ENCODE measurements around the gene CPNE7. TPM values are rescaled to one million over a fixed set of nuclear protein-coding genes. Genes with fewer than 3 reads are reported as not detected.

CPNE7 gene
- polyA plus RNA-seq, 3 donors: not detected

- Histone ChIP-seq H3K27me3 (ENCODE audit: control insufficient read depth in 2 of 2, insufficient read depth in 2 of 2, low read length in 2 of 2) (no peaks in the 10 kb centered on the region), H3K79me2 (ENCODE audit: insufficient read depth, low read length) (no peaks in the 10 kb centered on the region), H3K36me3 (replicated peaks in 1 of 2; ENCODE audit: control insufficient read depth in 1 of 2, insufficient read depth in 2 of 2, low read length in 2 of 2) (no peaks in the 10 kb centered on the region), H4K20me1 (ENCODE audit: insufficient read depth, low read length) (no peaks in the 10 kb centered on the region), H3K4me2 (replicated peaks; ENCODE audit: extremely low read depth, low read length, poor library complexity, severe bottlenecking) (no peak overlapping the region), H3K27ac (ENCODE audit: low read depth in 1 of 2, low read length in 2 of 2) (no peak overlapping the region), H2AFZ (ENCODE audit: insufficient read depth, low read depth, low read length, poor library complexity, severe bottlenecking) (no peak overlapping the region), H3K9me3 (replicated peaks in 1 of 2; ENCODE audit: control insufficient read depth in 1 of 2, insufficient read depth in 1 of 2, low read length in 2 of 2) (peaks cover 0 to 23% of the 10 kb centered on the region in 2 donors), H3K4me1 (ENCODE audit: control insufficient read depth in 1 of 2, insufficient read depth in 2 of 2, low read length in 2 of 2) (no peaks in the 10 kb centered on the region), H3K4me3 (replicated peaks in 1 of 3; ENCODE audit: low read depth in 2 of 3, low read length in 3 of 3) (no peak overlapping the region), H3K9ac (ENCODE audit: insufficient read depth, low read length, poor library complexity, severe bottlenecking) (no peak overlapping the region)
- Mint-ChIP-seq H3K36me3 (no peaks in the 10 kb centered on the region), H3K9me3 (peaks cover 0 to 4% (median 0%) of the 10 kb centered on the region in 7 donors), H3K4me1 (no peaks in the 10 kb centered on the region), H3K27ac (no peak overlapping the region), H3K27me3 (ENCODE audit: low read depth in 3 of 3) (peaks cover 0 to 2% (median 0%) of the 10 kb centered on the region in 3 donors), H3K4me3 (no peak overlapping the region)
- no peak for TF ChIP-seq CTCF (IDR thresholded peaks at IDR 0.05)
- 94% methylated on average over 46 of the region's 49 CpGs for WGBS (ENCODE audit: insufficient coverage)
- intact Hi-C loops (cut with micrococcal nuclease): no loop called here
- DNase-seq: no peak
Measured at GRCh38 chr16:89583895-89584644, 8.5 kb downstream of the CPNE7 start.

GRCh38 chr16:89584768-89585549 lies 9.4 kb downstream of the CPNE7 start:
- WGBS (ENCODE audit: insufficient coverage): 86% methylated on average over 19 of the region's 25 CpGs
- no peak overlapping the region for H3K27ac ChIP-seq (ENCODE audit: low read depth in 1 of 2, low read length in 2 of 2)
- H3K36me3 ChIP-seq (replicated peaks in 1 of 2; ENCODE audit: control insufficient read depth in 1 of 2, insufficient read depth in 2 of 2, low read length in 2 of 2): no peaks in the 10 kb centered on the region
- Mint-ChIP-seq H3K4me1 (no peaks in the 10 kb centered on the region), H3K36me3 (no peaks in the 10 kb centered on the region), H3K27ac (no peak overlapping the region), H3K4me3 (no peak overlapping the region), H3K9me3 (peaks cover 0 to 4% (median 0%) of the 10 kb centered on the region in 7 donors), H3K27me3 (ENCODE audit: low read depth in 3 of 3) (peaks cover 0 to 2% (median 0%) of the 10 kb centered on the region in 3 donors)
- no peak overlapping the region for H3K9ac ChIP-seq (ENCODE audit: insufficient read depth, low read length, poor library complexity, severe bottlenecking)
- DNase-seq: no peak
- peaks cover 0 to 23% of the 10 kb centered on the region in 2 donors for H3K9me3 ChIP-seq (replicated peaks in 1 of 2; ENCODE audit: control insufficient read depth in 1 of 2, insufficient read depth in 1 of 2, low read length in 2 of 2)
- no peak overlapping the region for H3K4me3 ChIP-seq (replicated peaks in 1 of 3; ENCODE audit: low read depth in 2 of 3, low read length in 3 of 3)
- intact Hi-C loops (cut with micrococcal nuclease): no loop called here
- H3K4me1 ChIP-seq (ENCODE audit: control insufficient read depth in 1 of 2, insufficient read depth in 2 of 2, low read length in 2 of 2): no peaks in the 10 kb centered on the region
- no peak overlapping the region for H2AFZ ChIP-seq (ENCODE audit: insufficient read depth, low read depth, low read length, poor library complexity, severe bottlenecking)
- no peaks in the 10 kb centered on the region for H3K79me2 ChIP-seq (ENCODE audit: insufficient read depth, low read length)
- no peak overlapping the region for H3K4me2 ChIP-seq (replicated peaks; ENCODE audit: extremely low read depth, low read length, poor library complexity, severe bottlenecking)
- no peak for TF ChIP-seq CTCF (IDR thresholded peaks at IDR 0.05)
- no peaks in the 10 kb centered on the region for H4K20me1 ChIP-seq (ENCODE audit: insufficient read depth, low read length)
- H3K27me3 ChIP-seq (ENCODE audit: control insufficient read depth in 2 of 2, insufficient read depth in 2 of 2, low read length in 2 of 2): no peaks in the 10 kb centered on the region
